Panc1 (cell line): ENCODE measurements around the gene TMEM219. TPM values are rescaled to one million over a fixed set of nuclear protein-coding genes. Genes with fewer than 3 reads are reported as not detected.

Experiments
- ATAC-seq: fragments of 200-7000 bp; cut with Tn5 transposase; 2 replicates; pipeline ENCODE4 v1.9.1; 2020; ENCODE audit warnings: mild to moderate bottlenecking, moderate library complexity
- BruUV-seq: library from RNA; stranded (reverse); fragments of 400-500 nt; replicated peaks from 2 replicates; lab custom pipeline; 2021; lab: Mats Ljungman, UMichigan
- CTCF ChIA-PET: fragments of 300-600 bp; sonication (Branson Sonifier 250); formaldehyde crosslinking; loops from one replicate; lab custom pipeline; 2022; ENCODE audit warnings: antibody characterized with exemption; lab: Charles Lee
- POLR2A ChIA-PET: fragments of 300-600 bp; sonication (Branson Sonifier 250); formaldehyde crosslinking; loops from one replicate; lab custom pipeline; 2022; ENCODE audit warnings: antibody characterized with exemption; lab: Charles Lee
- DNase-seq: peaks from one replicate; pipeline ENCODE4 v3.0.0-alpha.2; 2010; ENCODE audit warnings: low read depth, low spot score
- H3K27ac ChIP-seq: 2 replicates; pipeline ENCODE4 v1.5.1; 2011; ENCODE audit warnings: mild to moderate bottlenecking, low read length, inconsistent platforms
- H3K27me3 ChIP-seq: fragments of 200-500 bp; sonication (Bioruptor generic); 2 replicates; pipeline ENCODE4 v1.6.0; 2014; ENCODE audit warnings: low read length, inconsistent platforms; ENCODE audit not compliant: control insufficient read depth, insufficient read depth
- H3K36me3 ChIP-seq: fragments of 200-500 bp; sonication (Bioruptor generic); 2 replicates; pipeline ENCODE4 v1.5.1; 2014; ENCODE audit warnings: inconsistent platforms, mild to moderate bottlenecking, low read length, moderate library complexity; ENCODE audit not compliant: control insufficient read depth, insufficient read depth
- H3K4me1 ChIP-seq: 2 replicates; pipeline ENCODE4 v1.5.1; 2011; ENCODE audit warnings: inconsistent platforms, mild to moderate bottlenecking, low read length, moderate library complexity; ENCODE audit not compliant: control insufficient read depth, insufficient read depth
- H3K4me3 ChIP-seq, 2 experiments: 2 replicates each; pipeline ENCODE4 v1.5.1; 2011 to 2012; ENCODE audit warnings: low read depth in 2 of 2, low read length in 2 of 2, mild to moderate bottlenecking in 2 of 2, inconsistent platforms in 1 of 2, moderate library complexity in 1 of 2
- H3K9me3 ChIP-seq: fragments of 200-500 bp; sonication (Bioruptor generic); 2 replicates; pipeline ENCODE4 v1.5.1; 2014; ENCODE audit warnings: low read depth, mild to moderate bottlenecking, inconsistent platforms, low read length, moderate library complexity; ENCODE audit not compliant: control insufficient read depth, insufficient read depth
- CTCF ChIP-seq: fragments of 450-650 bp; IDR thresholded peaks from 2 replicates; pipeline ENCODE4 v1.5.1; 2017; ENCODE audit warnings: mild to moderate bottlenecking
- POLR2AphosphoS5 ChIP-seq: IDR thresholded peaks from 2 replicates; pipeline ENCODE4 v1.6.1; 2012; ENCODE audit warnings: mild to moderate bottlenecking, low read depth, low read length, moderate library complexity
- REST ChIP-seq, 2 experiments: IDR thresholded peaks; 2 replicates each; pipeline ENCODE4 v1.6.1; 2011 to 2012; ENCODE audit warnings: low read depth in 2 of 2, control low read depth in 1 of 2, low read length in 1 of 2, mild to moderate bottlenecking in 1 of 2, moderate library complexity in 1 of 2; ENCODE audit not compliant: insufficient read depth in 1 of 2
- SIN3A ChIP-seq: IDR thresholded peaks from 2 replicates; pipeline ENCODE4 v1.6.1; 2012; ENCODE audit warnings: low read depth, mild to moderate bottlenecking, low read length, moderate library complexity, borderline replicate concordance; ENCODE audit not compliant: insufficient read depth
- TCF7L2 ChIP-seq: IDR thresholded peaks from 2 replicates; pipeline ENCODE4 v1.6.1; 2011; ENCODE audit warnings: mild to moderate bottlenecking, low read depth, low read length, inconsistent platforms
- in situ Hi-C: cut with HindIII; loops from 2 replicates; pipeline ENCODE4 v1.10.0; 2016; ENCODE audit warnings: low sequenced_read_pairs, low pct_unique_long_range_greater_than_20kb
- intact Hi-C: fragments of 100-400 bp; cut with micrococcal nuclease; formaldehyde crosslinking; loops from one replicate; pipeline ENCODE4 v1.10.0; 2022; ENCODE audit not compliant: unreplicated experiment
- total RNA-seq: library from RNA; stranded (reverse); gene quantifications from one replicate; pipeline ENCODE4 v1.2.1, GENCODE V29; 2021; ENCODE audit not compliant: unreplicated experiment

The TMEM219 gene
- total RNA-seq, 1 experiment from 2014 or later = 161 TPM

- in situ Hi-C loops (no loop called here), intact Hi-C loops (no loop called here)
- POLR2A ChIA-PET = interaction anchor here (0.6 to 1.1 kb wide), 2 partner anchors 29 to 48 kb away, joined by 3 to 4 read pairs; partner anchors contain the start of gene KCTD13
- CTCF ChIA-PET = no interaction called here
- H3K36me3 ChIP-seq = peaks cover 8% of the 10 kb centered on the region
- H3K4me3 ChIP-seq = peak overlapping the region; percentile 71 to 96
- ATAC-seq (no peak), DNase-seq (no peak)
- peak overlapping the region; percentile 88 for H3K27ac ChIP-seq
- H3K9me3 ChIP-seq = no peaks in the 10 kb centered on the region
- TF ChIP-seq SIN3A = no peak
- TF ChIP-seq TCF7L2 = no peak
- TF ChIP-seq POLR2AphosphoS5 = no peak
- no peak for TF ChIP-seq REST (IDR thresholded peaks at IDR 0.05; ENCODE audit: insufficient read depth in 1 of 2, low read depth in 2 of 2, low read length in 1 of 2)
- TF ChIP-seq CTCF = no peak
- H3K27me3 ChIP-seq = no peaks in the 10 kb centered on the region
- BruUV-seq = no TSS peak
- H3K4me1 ChIP-seq = peaks cover 19% of the 10 kb centered on the region
Measured at GRCh38 chr16:29974291-29975133, 12.6 kb downstream of the TMEM219 start.

GRCh38 chr16:29975134-29975538, 13.3 kb downstream of the TMEM219 start:
- no peaks in the 10 kb centered on the region for H3K27me3 ChIP-seq
- peak overlapping the region; percentile 88 for H3K27ac ChIP-seq
- H3K36me3 ChIP-seq = peaks cover 10% of the 10 kb centered on the region
- POLR2A ChIA-PET = interaction anchor here (0.6 to 1.1 kb wide), 2 partner anchors 30 to 49 kb away, joined by 3 to 4 read pairs; partner anchors contain the start of gene KCTD13
- peak overlapping the region; percentile 71 to 96 for H3K4me3 ChIP-seq
- in situ Hi-C loops (no loop called here), intact Hi-C loops (no loop called here)
- no peaks in the 10 kb centered on the region for H3K9me3 ChIP-seq
- ATAC-seq = no peak
- BruUV-seq = no TSS peak
- CTCF ChIA-PET = interaction anchor here (0.6 kb wide), 1 partner anchor 43 kb away, joined by 3 read pairs; no protein-coding TSS in a partner anchor
- peaks cover 19% of the 10 kb centered on the region for H3K4me1 ChIP-seq
- TF ChIP-seq TCF7L2 = no peak
- no peak for TF ChIP-seq REST (IDR thresholded peaks at IDR 0.05; ENCODE audit: insufficient read depth in 1 of 2, low read depth in 2 of 2, low read length in 1 of 2)
- TF ChIP-seq CTCF = no peak
- TF ChIP-seq SIN3A = no peak
- no peak for TF ChIP-seq POLR2AphosphoS5
- no peak for DNase-seq
